Keratinocyte (primary cell): Measurements from ENCODE around the gene PACSIN2. TPM values are rescaled to one million over a fixed set of nuclear protein-coding genes. Genes with fewer than 3 reads are reported as not detected.

Experiments used
- DNase-seq: peaks from one replicate; pipeline ENCODE4 v3.0.0-alpha.2; 2011; ENCODE audit warnings: low read depth, missing footprints, low spot score
- FAIRE-seq: peaks from 2 replicates; lab custom pipeline; 2011; peaks lifted over from hg19 to GRCh38; lab: Jason Lieb, UNC
- H2AFZ ChIP-seq: 2 replicates; pipeline ENCODE4 v1.6.0; 2012; ENCODE audit warnings: low read length, control low read depth, inconsistent platforms; ENCODE audit not compliant: control insufficient read depth
- H3K27ac ChIP-seq: 2 replicates; pipeline ENCODE4 v1.5.1; 2011; ENCODE audit warnings: low read length; ENCODE audit not compliant: control insufficient read depth, insufficient read depth
- H3K27me3 ChIP-seq: 3 replicates; pipeline ENCODE4 v1.6.0; 2011; ENCODE audit warnings: low read length; ENCODE audit not compliant: control insufficient read depth, insufficient read depth; ENCODE audit errors: extremely low read depth
- H3K36me3 ChIP-seq, 2 experiments: 2 replicates in 1 of 2; 3 replicates in 1 of 2; pipeline ENCODE4 v1.5.1; 2011; ENCODE audit warnings: low read length in 2 of 2, mild to moderate bottlenecking in 1 of 2; ENCODE audit not compliant: control insufficient read depth in 2 of 2, insufficient read depth in 2 of 2; ENCODE audit errors: extremely low read depth in 1 of 2
- H3K4me1 ChIP-seq: 3 replicates; pipeline ENCODE4 v1.5.1; 2011; ENCODE audit warnings: low read length; ENCODE audit not compliant: control insufficient read depth, insufficient read depth; ENCODE audit errors: extremely low read depth
- H3K4me2 ChIP-seq: 3 replicates; pipeline ENCODE4 v1.6.0; 2011; ENCODE audit warnings: low read depth, low read length; ENCODE audit not compliant: control insufficient read depth, insufficient read depth; ENCODE audit errors: extremely low read depth
- H3K4me3 ChIP-seq, 3 experiments: fragments of 200-600 bp in 1 of 3; sonication (generic) in 1 of 3; 2 replicates in 2 of 3; 3 replicates in 1 of 3; pipeline ENCODE4 v1.5.1; 2011 to 2016; ENCODE audit warnings: low read length in 3 of 3, mild to moderate bottlenecking in 3 of 3, control low read depth in 2 of 3, inconsistent platforms in 1 of 3, low read depth in 1 of 3, mixed read lengths in 1 of 3, mixed run types in 1 of 3, moderate library complexity in 1 of 3; ENCODE audit not compliant: control insufficient read depth in 2 of 3, insufficient read depth in 2 of 3; ENCODE audit errors: extremely low read depth in 1 of 3
- H3K79me2 ChIP-seq: 2 replicates; pipeline ENCODE4 v1.6.0; 2012; ENCODE audit warnings: low read length; ENCODE audit not compliant: control insufficient read depth, insufficient read depth
- H3K9ac ChIP-seq: 3 replicates; pipeline ENCODE4 v1.6.0; 2011; ENCODE audit warnings: low read length; ENCODE audit not compliant: control insufficient read depth, insufficient read depth; ENCODE audit errors: extremely low read depth
- H3K9me1 ChIP-seq: 3 replicates; pipeline ENCODE4 v1.6.0; 2011; ENCODE audit warnings: low read length; ENCODE audit not compliant: control insufficient read depth, insufficient read depth; ENCODE audit errors: extremely low read depth
- H3K9me3 ChIP-seq: 2 replicates; pipeline ENCODE4 v1.5.1; 2012; ENCODE audit warnings: low read depth, low read length; ENCODE audit not compliant: control insufficient read depth
- H4K20me1 ChIP-seq: 3 replicates; pipeline ENCODE4 v1.6.0; 2011; ENCODE audit warnings: low read length; ENCODE audit not compliant: control insufficient read depth, insufficient read depth; ENCODE audit errors: extremely low read depth
- EZH2 ChIP-seq: IDR thresholded peaks from one replicate; pipeline ENCODE4 v1.6.1; 2012; ENCODE audit warnings: inconsistent platforms, mild to moderate bottlenecking, low read length, moderate library complexity
- dilution Hi-C: fragments of 300-500 bp; cut with MboI; formaldehyde crosslinking; loops from one replicate; pipeline ENCODE4 v1.7.0; 2020; ENCODE audit warnings: low sequenced_read_pairs; ENCODE audit not compliant: extremely low pct_ligation_motif_present
- polyA plus RNA-seq, 5 experiments: library from polyadenylated mRNA; depleted of rRNA in 3 of 5; stranded (reverse) in 3 of 5; stranded (forward) in 1 of 5; unstranded in 1 of 5; fragments of >200 nt; gene quantifications; 1 replicate in 1 of 5; 2 replicates in 3 of 5; 3 replicates in 1 of 5; pipeline versions ENCODE4 v1.2.1 to v1.2.3, GENCODE V29; 2011 to 2012; ENCODE audit warnings: missing spikeins in 2 of 5, low read depth in 1 of 5, low replicate concordance in 1 of 5
- TF ChIP-seq, protein P1 (sequence below), 3 experiments: IDR thresholded peaks in 1 of 3; conservative IDR thresholded peaks in 1 of 3; optimal IDR thresholded peaks in 1 of 3; 2 replicates in 2 of 3; 3 replicates in 1 of 3; pipeline versions ENCODE3 to v1.5.1; 2011; ENCODE audit warnings: low read length in 3 of 3, mild to moderate bottlenecking in 3 of 3, moderate library complexity in 2 of 3, control low read depth in 1 of 3, inconsistent platforms in 1 of 3; ENCODE audit not compliant: insufficient read depth in 2 of 3; ENCODE audit errors: extremely low read depth in 1 of 3

The PACSIN2 gene
- polyA plus RNA-seq, 1 donor (not counting 4 experiments of a cell fraction or from before 2014, with no cell fraction given): 55.5 TPM

- TF ChIP-seq EZH2: no peak
- TF ChIP-seq, protein P1, sequence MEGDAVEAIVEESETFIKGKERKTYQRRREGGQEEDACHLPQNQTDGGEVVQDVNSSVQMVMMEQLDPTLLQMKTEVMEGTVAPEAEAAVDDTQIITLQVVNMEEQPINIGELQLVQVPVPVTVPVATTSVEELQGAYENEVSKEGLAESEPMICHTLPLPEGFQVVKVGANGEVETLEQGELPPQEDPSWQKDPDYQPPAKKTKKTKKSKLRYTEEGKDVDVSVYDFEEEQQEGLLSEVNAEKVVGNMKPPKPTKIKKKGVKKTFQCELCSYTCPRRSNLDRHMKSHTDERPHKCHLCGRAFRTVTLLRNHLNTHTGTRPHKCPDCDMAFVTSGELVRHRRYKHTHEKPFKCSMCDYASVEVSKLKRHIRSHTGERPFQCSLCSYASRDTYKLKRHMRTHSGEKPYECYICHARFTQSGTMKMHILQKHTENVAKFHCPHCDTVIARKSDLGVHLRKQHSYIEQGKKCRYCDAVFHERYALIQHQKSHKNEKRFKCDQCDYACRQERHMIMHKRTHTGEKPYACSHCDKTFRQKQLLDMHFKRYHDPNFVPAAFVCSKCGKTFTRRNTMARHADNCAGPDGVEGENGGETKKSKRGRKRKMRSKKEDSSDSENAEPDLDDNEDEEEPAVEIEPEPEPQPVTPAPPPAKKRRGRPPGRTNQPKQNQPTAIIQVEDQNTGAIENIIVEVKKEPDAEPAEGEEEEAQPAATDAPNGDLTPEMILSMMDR (optimal IDR thresholded peaks at IDR 0.05 in 1 of 3, IDR thresholded peaks at IDR 0.05 in 1 of 3, conservative IDR thresholded peaks at IDR 0.05 in 1 of 3; ENCODE audit: extremely low read depth in 1 of 3, insufficient read depth in 2 of 3, low read length in 3 of 3): no peak
- H4K20me1 ChIP-seq: peaks cover 3% of the 10 kb centered on the region
- H3K4me3 ChIP-seq: no peak overlapping the region
- peaks cover 0 to 14% of the 10 kb centered on the region in 2 experiments for H3K36me3 ChIP-seq
- no peaks in the 10 kb centered on the region for H3K27me3 ChIP-seq
- peaks cover 10% of the 10 kb centered on the region for H3K79me2 ChIP-seq
- no peaks in the 10 kb centered on the region for H3K9me1 ChIP-seq
- no peaks in the 10 kb centered on the region for H3K9me3 ChIP-seq
- no peaks in the 10 kb centered on the region for H3K4me1 ChIP-seq
- dilution Hi-C loops: no loop called here
- H3K9ac ChIP-seq: no peak overlapping the region
- no peak overlapping the region for H2AFZ ChIP-seq
- no peak overlapping the region for H3K4me2 ChIP-seq
- DNase-seq (no peak), FAIRE-seq (peak; percentile 49)
- no peak overlapping the region for H3K27ac ChIP-seq
Observed at GRCh38 chr22:42895087-42895486, 119.9 kb downstream of the PACSIN2 start.

DNA sequence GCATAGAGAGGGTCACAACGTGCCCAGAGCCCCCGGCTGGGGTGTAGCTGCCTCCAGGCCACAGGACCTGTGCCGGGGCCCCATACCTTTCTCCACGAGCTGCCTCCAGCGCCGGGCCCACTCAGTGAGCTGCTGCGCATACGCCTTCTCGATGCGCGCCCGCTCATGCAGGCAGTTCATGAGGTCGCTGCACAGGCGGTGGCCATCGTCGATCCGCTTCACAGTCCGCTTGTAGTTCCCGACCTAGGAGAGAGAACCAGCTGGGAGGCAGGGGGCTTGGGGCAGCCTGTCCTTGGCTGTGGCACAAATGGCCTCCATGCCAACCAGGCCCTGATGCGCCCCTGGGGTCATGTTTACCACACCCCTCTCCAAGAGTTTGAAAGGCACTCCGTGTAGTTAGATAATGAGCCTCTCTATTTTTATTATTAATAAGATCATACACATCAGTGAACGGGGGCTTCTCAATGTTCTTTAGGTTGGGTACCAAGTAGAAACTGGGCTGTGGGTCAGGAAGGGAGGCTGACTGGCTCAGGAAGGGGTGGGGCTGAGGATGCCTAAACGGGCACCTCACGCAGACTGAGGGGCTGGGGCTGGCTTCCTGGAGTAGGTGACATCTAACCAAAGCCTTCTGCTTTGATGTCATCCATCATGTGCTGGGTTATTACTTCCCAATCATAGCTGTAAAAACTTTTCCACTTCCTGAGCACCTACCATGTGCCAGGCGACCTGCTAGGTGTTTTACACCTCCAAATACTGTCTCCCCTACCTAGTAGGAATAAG lies 121.4 kb downstream of the PACSIN2 start:
- H3K9me1 ChIP-seq: no peaks in the 10 kb centered on the region
- no peaks in the 10 kb centered on the region for H3K4me1 ChIP-seq
- H3K27me3 ChIP-seq: no peaks in the 10 kb centered on the region
- TF ChIP-seq, protein P1 (optimal IDR thresholded peaks at IDR 0.05 in 1 of 3, IDR thresholded peaks at IDR 0.05 in 1 of 3, conservative IDR thresholded peaks at IDR 0.05 in 1 of 3; ENCODE audit: extremely low read depth in 1 of 3, insufficient read depth in 2 of 3, low read length in 3 of 3): no peak
- no peak for TF ChIP-seq EZH2
- H3K27ac ChIP-seq: no peak overlapping the region
- DNase-seq: no peak
- H3K4me2 ChIP-seq: no peak overlapping the region
- H3K9me3 ChIP-seq: no peaks in the 10 kb centered on the region
- H2AFZ ChIP-seq: no peak overlapping the region
- no peak overlapping the region for H3K4me3 ChIP-seq
- H3K9ac ChIP-seq: no peak overlapping the region
- dilution Hi-C loops: no loop called here
- H4K20me1 ChIP-seq: no peaks in the 10 kb centered on the region
- H3K36me3 ChIP-seq: peaks cover 1 to 19% of the 10 kb centered on the region in 2 experiments
- H3K79me2 ChIP-seq: peaks cover 4% of the 10 kb centered on the region
- no peak for FAIRE-seq
